OCI-LY1 (cell line): ENCODE results near the gene ALCAM.

Experiments
- H2AFZ ChIP-seq: fragments of 200-600 bp; sonication (generic), shearing (Covaris generic); 2 replicates; pipeline ENCODE4 v1.6.0; 2014; ENCODE audit warnings: antibody characterized with exemption, mild to moderate bottlenecking, low read length
- H3F3A ChIP-seq: fragments of 200-600 bp; sonication (generic), shearing (Covaris generic); 2 replicates; pipeline ENCODE4 v1.6.0; 2014; ENCODE audit warnings: mild to moderate bottlenecking, antibody characterized with exemption, low read length, moderate library complexity; ENCODE audit not compliant: insufficient read depth
- H3K27ac ChIP-seq: fragments of 200-600 bp; sonication (generic); 2 replicates; pipeline ENCODE4 v1.5.1; 2014; ENCODE audit warnings: low read length, mixed run types, mild to moderate bottlenecking, low read depth; ENCODE audit not compliant: poor library complexity, severe bottlenecking
- H3K27me3 ChIP-seq: fragments of 200-600 bp; sonication (generic); 2 replicates; pipeline ENCODE4 v1.6.0; 2014; ENCODE audit warnings: antibody characterized with exemption, mild to moderate bottlenecking, low read length, moderate library complexity; ENCODE audit not compliant: insufficient read depth
- H3K36me3 ChIP-seq: fragments of 200-600 bp; sonication (generic); 2 replicates; pipeline ENCODE4 v1.6.1; 2014; ENCODE audit warnings: mild to moderate bottlenecking, antibody characterized with exemption, low read length, moderate library complexity, mixed read lengths; ENCODE audit not compliant: insufficient read depth
- H3K4me1 ChIP-seq: fragments of 200-600 bp; sonication (generic); 2 replicates; pipeline ENCODE4 v1.5.1; 2014; ENCODE audit warnings: mild to moderate bottlenecking, low read length, moderate library complexity; ENCODE audit not compliant: insufficient read depth, severe bottlenecking
- H3K4me2 ChIP-seq: fragments of 200-600 bp; sonication (generic), shearing (Covaris generic); 2 replicates; pipeline ENCODE4 v1.6.1; 2014; ENCODE audit warnings: low read length
- H3K4me3 ChIP-seq: fragments of 200-600 bp; sonication (generic); 2 replicates; pipeline ENCODE4 v1.5.1; 2014; ENCODE audit warnings: low read length, low read depth, mild to moderate bottlenecking, mixed read lengths; ENCODE audit not compliant: poor library complexity, severe bottlenecking
- H3K79me2 ChIP-seq: fragments of 200-600 bp; shearing (Covaris generic); 2 replicates; pipeline ENCODE4 v1.6.1; 2016; ENCODE audit warnings: mixed run types, low read length, mixed read lengths; ENCODE audit not compliant: insufficient read depth
- H3K9ac ChIP-seq: fragments of 200-600 bp; sonication (generic), shearing (Covaris generic); 2 replicates; pipeline ENCODE4 v1.6.1; 2014; ENCODE audit warnings: mild to moderate bottlenecking, low read length, mixed read lengths
- H3K9me2 ChIP-seq: fragments of 200-600 bp; sonication (generic), shearing (Covaris generic); 2 replicates; pipeline ENCODE4 v1.6.1; 2014; ENCODE audit warnings: low read depth, mild to moderate bottlenecking, low read length, mixed read lengths
- H3K9me3 ChIP-seq: fragments of 200-600 bp; shearing (Covaris generic); 2 replicates; pipeline ENCODE4 v1.6.1; 2014; ENCODE audit warnings: low read length, mixed read lengths
- H4K20me1 ChIP-seq: fragments of 200-600 bp; sonication (generic), shearing (Covaris generic); 2 replicates; pipeline ENCODE4 v1.6.0; 2016; ENCODE audit warnings: mild to moderate bottlenecking, low read length; ENCODE audit not compliant: insufficient read depth
- EZH2 ChIP-seq: fragments of 200-600 bp; sonication (generic), shearing (Covaris generic); IDR thresholded peaks from 2 replicates; pipeline ENCODE4 v1.8.0; 2017; ENCODE audit warnings: borderline replicate concordance, mixed run types, mild to moderate bottlenecking, antibody characterized with exemption, low read length, moderate library complexity, mixed read lengths
- TF ChIP-seq, protein P1 (sequence below): fragments of 200-600 bp; sonication (generic), shearing (Covaris generic); IDR thresholded peaks from 2 replicates; pipeline ENCODE4 v1.5.1; 2017; ENCODE audit warnings: mild to moderate bottlenecking, antibody characterized with exemption, low read length, moderate library complexity, mixed read lengths

Gene ALCAM

DNA sequence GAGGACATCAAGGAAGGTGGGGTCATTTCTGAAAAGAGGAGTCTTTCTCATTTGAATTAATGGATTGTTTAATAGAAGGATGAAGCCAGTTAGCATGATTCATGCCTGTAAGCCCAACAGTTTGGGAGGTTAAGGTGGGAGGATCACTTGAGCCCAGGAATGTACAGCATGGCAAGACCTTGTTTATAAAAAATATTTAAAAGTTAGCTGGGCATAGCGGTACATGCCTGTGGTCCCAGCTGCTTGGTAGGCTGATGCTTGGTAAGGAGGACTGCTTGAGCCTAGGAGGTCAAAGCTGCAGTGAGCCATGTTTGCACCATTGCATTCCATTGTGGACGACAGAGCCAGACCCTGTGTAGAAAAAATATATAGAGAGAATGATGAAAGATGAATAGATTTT is 165.5 kb downstream of the ALCAM start:
- no peaks in the 10 kb centered on the region for H3F3A ChIP-seq
- no peaks in the 10 kb centered on the region for H3K4me1 ChIP-seq
- no peak overlapping the region for H3K4me3 ChIP-seq

DNA sequence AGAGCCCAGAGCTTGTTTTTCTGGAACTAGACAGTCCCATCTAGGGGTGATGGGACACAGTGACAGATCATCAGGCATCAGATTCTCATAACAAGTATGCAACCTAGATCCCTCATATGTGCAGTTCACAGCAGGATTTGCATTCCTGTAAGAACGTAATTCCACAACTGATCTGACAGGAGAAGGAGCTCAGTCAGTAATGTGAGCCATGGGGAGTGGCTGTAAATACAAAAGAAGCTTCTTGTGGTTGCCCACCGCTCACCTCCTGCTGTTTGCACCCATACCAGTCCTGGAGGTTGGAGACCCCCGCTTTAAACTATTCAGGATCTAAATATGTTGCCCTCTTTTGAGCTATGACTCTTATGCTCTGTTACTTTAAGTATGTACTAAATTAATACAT is 167.3 kb downstream of the ALCAM start:
- Histone ChIP-seq H3K27ac (no peak overlapping the region), H3K9me3 (no peaks in the 10 kb centered on the region), H3K27me3 (no peaks in the 10 kb centered on the region), H4K20me1 (no peaks in the 10 kb centered on the region), H3K9ac (no peak overlapping the region), H3K79me2 (no peaks in the 10 kb centered on the region), H3K9me2 (no peaks in the 10 kb centered on the region), H3K4me3 (no peak overlapping the region), H3F3A (no peaks in the 10 kb centered on the region), H3K4me2 (no peak overlapping the region), H3K4me1 (no peaks in the 10 kb centered on the region), H3K36me3 (peaks cover 17% of the 10 kb centered on the region; the same call in 1 of the 2 replicates), H2AFZ (no peak overlapping the region)
- TF ChIP-seq, protein P1, sequence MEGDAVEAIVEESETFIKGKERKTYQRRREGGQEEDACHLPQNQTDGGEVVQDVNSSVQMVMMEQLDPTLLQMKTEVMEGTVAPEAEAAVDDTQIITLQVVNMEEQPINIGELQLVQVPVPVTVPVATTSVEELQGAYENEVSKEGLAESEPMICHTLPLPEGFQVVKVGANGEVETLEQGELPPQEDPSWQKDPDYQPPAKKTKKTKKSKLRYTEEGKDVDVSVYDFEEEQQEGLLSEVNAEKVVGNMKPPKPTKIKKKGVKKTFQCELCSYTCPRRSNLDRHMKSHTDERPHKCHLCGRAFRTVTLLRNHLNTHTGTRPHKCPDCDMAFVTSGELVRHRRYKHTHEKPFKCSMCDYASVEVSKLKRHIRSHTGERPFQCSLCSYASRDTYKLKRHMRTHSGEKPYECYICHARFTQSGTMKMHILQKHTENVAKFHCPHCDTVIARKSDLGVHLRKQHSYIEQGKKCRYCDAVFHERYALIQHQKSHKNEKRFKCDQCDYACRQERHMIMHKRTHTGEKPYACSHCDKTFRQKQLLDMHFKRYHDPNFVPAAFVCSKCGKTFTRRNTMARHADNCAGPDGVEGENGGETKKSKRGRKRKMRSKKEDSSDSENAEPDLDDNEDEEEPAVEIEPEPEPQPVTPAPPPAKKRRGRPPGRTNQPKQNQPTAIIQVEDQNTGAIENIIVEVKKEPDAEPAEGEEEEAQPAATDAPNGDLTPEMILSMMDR = no peak
- TF ChIP-seq EZH2 = no peak

More for the DNA sequence above, 165.5 kb downstream of the ALCAM start:
- no peaks in the 10 kb centered on the region for H3K9me2 ChIP-seq
- H2AFZ ChIP-seq = no peak overlapping the region
- H3K9me3 ChIP-seq = no peaks in the 10 kb centered on the region
- no peaks in the 10 kb centered on the region for H3K79me2 ChIP-seq
- H3K36me3 ChIP-seq = peaks cover 17% of the 10 kb centered on the region
- no peaks in the 10 kb centered on the region for H4K20me1 ChIP-seq
- no peaks in the 10 kb centered on the region for H3K27me3 ChIP-seq
- no peak overlapping the region for H3K27ac ChIP-seq
- no peak for TF ChIP-seq EZH2
- TF ChIP-seq, protein P1 = no peak
- no peak overlapping the region for H3K9ac ChIP-seq
- no peak overlapping the region for H3K4me2 ChIP-seq

DNA sequence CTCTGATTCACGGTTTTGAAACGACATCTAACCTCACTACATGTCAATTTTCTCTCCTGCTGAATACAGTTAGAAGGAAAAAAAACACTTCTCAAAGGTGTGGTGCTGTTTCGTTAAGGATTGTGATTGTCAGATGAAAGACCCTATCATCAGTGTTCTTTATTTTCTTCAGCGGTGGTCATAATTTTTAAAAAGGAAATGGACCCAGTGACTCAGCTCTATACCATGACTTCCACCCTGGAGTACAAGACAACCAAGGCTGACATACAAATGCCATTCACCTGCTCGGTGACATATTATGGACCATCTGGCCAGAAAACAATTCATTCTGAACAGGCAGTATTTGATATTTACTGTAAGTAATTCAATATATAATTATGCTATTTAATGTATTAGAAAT is 167.8 kb downstream of the ALCAM start:
- Histone ChIP-seq H4K20me1 (no peaks in the 10 kb centered on the region), H3K27ac (no peak overlapping the region), H3K4me1 (no peaks in the 10 kb centered on the region), H3K9ac (no peak overlapping the region), H3K79me2 (no peaks in the 10 kb centered on the region), H3K4me2 (no peak overlapping the region), H3K9me3 (no peaks in the 10 kb centered on the region), H3K9me2 (no peaks in the 10 kb centered on the region), H3K4me3 (no peak overlapping the region), H3F3A (no peaks in the 10 kb centered on the region), H3K27me3 (no peaks in the 10 kb centered on the region), H3K36me3 (peaks cover 17% of the 10 kb centered on the region; the same call in 1 of the 2 replicates), H2AFZ (no peak overlapping the region)
- TF ChIP-seq, protein P1 = no peak
- TF ChIP-seq EZH2 = no peak
